GM18499 (cell line): ENCODE results near the gene SLC2A4.
"Not testable (repeated sequence)": the region's sequence is repeated elsewhere in the genome, so short reads cannot be mapped to it uniquely, and the experiment has no call there.

Experiments used
- ATAC-seq: cut with Tn5 transposase; IDR thresholded peaks from one replicate; pipeline ENCODE4 v1.9.1; 2021; ENCODE audit warnings: moderate number of reproducible peaks; ENCODE audit not compliant: insufficient read depth, unreplicated experiment

SLC2A4 gene

GRCh38 chr17:7243838-7244237 lies 37.7 kb upstream of the SLC2A4 start:
- not testable (repeated sequence) for ATAC-seq

GRCh38 chr17:7246779-7247178 lies 34.7 kb upstream of the SLC2A4 start:
- no peak for ATAC-seq

- ATAC-seq: no peak
Measured at GRCh38 chr17:7248796-7249195, 32.7 kb upstream of the SLC2A4 start.

DNA sequence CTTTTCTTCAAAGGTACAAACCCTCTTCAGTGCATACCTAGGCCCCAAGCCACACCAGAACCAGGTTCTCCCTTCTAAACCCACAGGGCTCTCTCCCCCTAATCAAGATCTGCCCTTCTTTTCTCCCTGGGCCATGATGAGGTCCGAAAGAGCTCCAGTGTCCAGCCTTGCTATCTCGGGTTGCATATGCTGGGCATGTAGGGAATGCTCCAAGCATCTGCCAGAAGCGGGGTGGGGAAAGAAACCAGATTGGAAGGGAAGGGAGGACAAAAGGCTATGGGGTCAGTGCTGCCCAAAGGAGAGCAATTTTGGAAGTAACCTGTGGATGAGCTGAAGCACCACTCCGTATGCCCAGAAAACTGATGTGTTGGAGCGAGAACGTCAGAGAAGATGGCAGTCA lies 32.3 kb upstream of the SLC2A4 start:
- no peak for ATAC-seq

- no peak for ATAC-seq
Measured at GRCh38 chr17:7249830-7250229, 31.7 kb upstream of the SLC2A4 start.

- no peak for ATAC-seq
Measured at GRCh38 chr17:7250695-7251627, 30.6 kb upstream of the SLC2A4 start.

- ATAC-seq: peak; percentile 77
Measured at GRCh38 chr17:7251661-7252175, 29.8 kb upstream of the SLC2A4 start, which contains the start of gene CTDNEP1. CTDNEP1 (minus strand) TSS chr17:7251734; CDS start chr17:7251296, 438 bp downstream.

- ATAC-seq: peak; percentile 32
Measured at GRCh38 chr17:7252176-7253043, 29.1 kb upstream of the SLC2A4 start, which contains the start of gene ELP5. ELP5 (plus strand) TSS chr17:7252215; CDS start chr17:7252551, 336 bp downstream.

- ATAC-seq: no peak
Measured at GRCh38 chr17:7253082-7253481, 28.4 kb upstream of the SLC2A4 start.

DNA sequence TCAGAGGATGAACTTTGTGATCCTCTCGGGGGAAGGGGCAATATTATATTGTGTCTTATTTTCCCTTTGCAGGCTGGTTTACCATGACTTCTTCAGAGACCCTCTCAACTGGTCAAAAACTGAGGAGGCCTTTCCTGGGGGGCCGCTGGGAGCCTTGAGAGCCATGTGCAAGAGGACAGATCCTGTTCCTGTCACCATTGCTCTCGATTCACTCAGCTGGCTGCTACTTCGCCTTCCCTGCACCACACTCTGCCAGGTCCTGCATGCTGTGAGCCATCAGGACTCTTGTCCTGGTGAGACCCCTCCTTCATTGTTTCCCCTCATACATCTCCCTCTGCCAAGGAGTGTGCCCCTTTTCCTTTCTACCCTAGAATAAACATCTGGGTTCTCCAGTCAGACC lies 27.0 kb upstream of the SLC2A4 start:
- ATAC-seq: no peak

DNA sequence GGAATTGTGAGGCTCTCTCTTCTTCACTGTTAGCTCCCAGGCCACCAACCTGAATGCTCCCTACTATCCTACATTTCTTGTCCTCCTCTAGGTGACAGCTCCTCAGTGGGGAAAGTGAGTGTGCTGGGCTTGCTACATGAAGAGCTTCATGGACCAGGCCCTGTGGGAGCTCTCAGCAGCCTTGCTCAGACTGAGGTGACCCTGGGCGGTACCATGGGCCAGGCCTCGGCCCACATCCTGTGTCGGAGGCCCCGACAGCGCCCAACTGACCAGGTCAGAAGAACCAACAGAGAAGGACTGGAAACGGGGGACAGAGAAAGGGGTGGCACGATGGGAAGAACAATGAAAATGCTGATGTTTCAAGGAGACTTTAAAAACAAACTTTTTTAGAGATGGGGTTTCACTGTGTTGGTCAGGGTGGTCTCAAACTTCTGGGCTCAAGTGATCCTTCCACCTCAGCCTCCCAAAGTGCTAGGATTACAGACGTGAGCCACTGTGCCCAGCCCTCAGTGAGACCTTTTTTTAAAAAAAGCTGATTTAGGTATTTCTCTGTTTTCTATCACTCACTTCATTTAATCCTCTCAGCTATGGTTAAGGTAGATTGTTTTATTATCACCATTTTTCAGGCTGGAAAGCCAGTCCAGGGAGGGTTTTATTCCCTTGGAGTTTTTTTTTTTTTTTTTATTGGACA lies 24.6 kb upstream of the SLC2A4 start:
- ATAC-seq: no peak

DNA sequence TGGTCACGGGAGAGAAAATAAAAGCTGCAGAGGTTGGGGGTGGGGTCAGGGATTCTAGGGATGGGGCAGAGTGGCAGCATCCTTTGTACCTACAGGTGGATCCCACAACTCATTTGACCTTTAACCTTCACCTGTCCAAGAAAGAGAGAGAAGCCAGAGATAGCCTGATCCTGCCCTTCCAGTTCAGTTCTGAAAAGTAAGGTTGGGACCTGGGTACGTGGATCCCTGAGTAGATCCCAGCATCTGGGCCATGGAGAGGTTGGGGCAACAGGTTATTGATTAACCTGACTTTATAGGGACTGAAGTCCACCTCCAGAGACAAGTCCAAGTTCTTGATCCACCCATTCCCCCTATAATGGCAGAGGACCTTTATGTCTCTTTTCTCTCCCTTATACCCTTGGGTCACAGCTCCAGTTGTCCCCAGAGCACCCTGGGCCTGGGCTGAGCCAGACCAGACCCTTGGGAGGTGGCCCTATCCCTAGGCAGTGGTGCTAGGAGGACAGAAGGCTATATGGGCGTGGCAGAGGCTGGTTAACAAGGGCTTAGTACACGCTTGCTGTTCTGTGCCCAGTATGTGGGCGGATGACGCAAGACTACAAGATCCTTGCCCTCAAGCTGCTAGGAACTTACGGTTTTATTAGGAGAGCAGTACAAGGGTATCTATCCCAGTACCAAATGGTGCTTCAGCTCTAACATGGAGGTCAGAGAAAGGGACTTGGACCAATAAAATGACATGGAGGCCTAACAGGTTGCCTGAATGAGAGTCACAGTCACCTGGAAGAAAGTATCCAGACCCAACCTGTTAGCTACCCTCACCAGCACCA lies 22.6 kb upstream of the SLC2A4 start:
- no peak for ATAC-seq

DNA sequence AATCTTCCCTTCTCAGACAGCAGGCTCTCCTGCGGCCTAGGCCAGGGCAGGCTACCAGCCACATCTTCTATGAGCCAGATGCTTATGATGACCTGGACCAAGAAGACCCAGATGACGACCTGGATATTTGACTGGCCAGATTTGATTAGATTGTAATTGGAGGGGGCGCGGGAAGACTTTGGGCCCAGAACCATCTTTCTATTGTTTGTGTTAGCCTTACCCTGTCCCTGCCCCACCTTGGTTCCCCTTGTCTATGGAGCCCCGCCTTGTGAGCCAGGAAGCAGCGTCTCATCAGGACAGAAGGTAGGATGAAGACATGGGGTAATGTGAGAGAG lies 22.0 kb upstream of the SLC2A4 start:
- no peak for ATAC-seq

DNA sequence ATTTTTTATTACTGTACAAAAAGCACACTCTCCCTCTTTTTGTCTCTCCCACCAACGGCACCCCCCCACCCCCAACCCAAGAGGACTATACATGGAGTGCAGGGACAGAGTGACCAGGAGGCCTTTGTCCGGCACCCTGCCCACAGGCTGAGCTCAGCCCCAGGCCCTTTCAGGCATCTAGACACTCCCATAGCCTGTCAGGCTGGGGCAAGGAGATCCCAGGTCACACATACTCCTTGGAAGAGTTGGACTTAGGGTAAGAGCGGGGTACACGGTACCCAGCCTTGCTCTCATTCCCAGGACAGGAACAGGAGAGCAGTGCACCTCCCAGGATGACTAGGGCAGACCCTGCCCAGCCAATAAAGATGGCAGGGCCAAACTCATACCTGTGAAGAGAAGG lies 21.4 kb upstream of the SLC2A4 start:
- ATAC-seq: no peak

- no peak for ATAC-seq
Measured at GRCh38 chr17:7260651-7261378, 20.7 kb upstream of the SLC2A4 start.

DNA sequence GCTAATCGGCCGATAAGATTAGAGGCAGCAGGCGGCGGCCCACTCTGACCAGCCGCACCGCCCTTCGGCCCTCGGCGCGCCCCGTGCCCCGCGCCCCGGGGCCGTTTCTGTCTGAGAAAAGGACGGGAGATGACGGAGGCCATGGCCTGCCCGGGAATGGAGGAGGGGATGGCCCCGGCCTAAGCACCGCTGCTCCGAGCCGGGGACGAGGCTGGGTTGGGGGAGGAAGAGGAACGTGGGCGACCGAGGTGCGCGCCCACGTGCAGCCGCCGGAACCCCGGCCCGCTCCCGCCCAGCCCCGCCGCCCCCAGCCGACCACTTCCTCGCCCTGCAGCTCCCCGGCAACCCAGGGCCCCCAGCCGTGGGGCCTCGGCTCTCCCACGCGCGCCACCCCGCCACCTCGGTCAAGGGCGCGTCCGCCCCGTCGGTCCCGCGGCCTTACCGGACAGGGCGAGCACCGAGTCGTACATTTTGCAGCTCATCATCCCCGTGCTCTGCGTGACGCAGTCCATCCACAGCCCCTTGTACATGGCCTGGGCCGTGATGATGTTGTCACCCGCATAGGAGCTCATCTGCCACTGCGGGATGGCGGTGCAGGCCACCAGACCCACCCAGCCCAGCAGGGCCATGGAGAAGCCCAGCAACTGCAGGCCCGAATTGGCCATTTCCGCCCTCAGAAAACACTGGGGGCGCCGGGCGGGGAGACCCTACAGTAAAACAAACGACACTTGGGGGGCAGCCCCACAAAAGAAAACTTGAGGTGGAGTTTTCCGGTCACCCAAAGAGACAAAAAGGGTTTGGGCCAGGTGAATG lies 19.9 kb upstream of the SLC2A4 start:
- ATAC-seq: no peak

DNA sequence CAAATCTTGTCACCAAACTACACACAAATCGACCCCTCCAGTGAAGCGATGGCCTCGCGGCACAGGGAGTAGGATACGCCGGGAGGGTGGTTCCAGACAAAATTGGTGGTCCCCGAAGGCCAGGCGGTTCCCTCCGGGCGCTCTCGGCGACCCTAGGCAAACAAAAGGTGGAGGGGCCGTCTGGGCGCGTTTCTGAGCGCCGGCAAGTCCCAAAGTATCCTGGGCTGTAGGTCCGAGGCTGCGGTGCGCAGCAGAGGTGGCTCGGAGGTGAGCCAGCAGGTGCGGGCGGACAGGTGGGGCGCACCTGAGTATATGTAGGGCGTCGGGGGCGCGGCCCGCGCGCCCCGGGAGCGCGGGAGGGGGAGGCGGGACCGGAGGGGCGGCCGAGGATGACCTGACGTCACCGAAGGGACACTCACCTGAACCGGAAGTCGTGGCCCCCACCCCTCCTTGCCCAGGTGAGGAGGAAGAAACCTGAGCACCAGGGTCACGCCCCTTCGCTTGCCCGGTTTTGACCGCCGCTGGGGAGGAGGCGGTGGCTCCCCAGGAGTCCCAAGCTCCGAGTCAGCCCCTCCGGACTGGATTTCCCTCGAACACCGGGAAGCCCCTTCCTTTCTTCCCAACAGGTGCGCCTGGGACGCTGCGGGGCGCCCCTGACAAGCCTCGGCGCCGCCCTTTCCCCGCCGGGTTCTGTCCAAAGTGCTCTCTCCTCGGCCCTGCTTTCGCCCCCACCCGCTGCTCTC lies 19.2 kb upstream of the SLC2A4 start, which contains the start of gene CLDN7:
CLDN7 (minus strand) TSS at position 287 of the 743 bp plus-strand sequence. CDS start 435 bp downstream, outside the sequence.
- no peak for ATAC-seq
